Measurements from ENCODE around the gene THTPA.

Gene THTPA

DNA sequence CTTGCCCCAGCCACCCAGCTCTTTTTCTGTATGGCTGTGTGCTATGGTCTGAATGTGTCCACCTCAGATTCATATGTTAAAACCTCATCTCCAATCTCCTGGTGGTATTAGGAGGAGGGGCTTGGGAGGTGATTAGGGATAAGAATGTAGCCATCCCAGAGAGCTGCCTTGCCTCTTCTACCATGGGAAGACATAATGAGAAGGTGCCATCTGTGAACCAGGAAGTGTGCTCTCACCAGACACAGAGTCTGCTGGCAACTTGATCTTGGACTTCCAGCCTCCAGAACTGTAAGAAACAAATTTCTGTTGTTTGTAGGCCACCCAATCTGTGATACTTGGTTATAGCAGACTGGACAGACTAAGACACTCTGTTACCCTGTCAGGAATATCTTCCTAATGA lies 45.4 kb downstream of the THTPA start:
- no peak for TF ChIP-seq CTCF (IDR thresholded peaks at IDR 0.05)
- H3K4me3 Mint-ChIP-seq: no peak overlapping the region
- H3K4me1 Mint-ChIP-seq: no peaks in the 10 kb centered on the region
- H3K9me3 Mint-ChIP-seq: peaks cover 7% of the 10 kb centered on the region
- no peak overlapping the region for H3K27ac Mint-ChIP-seq
- H3K27me3 Mint-ChIP-seq (ENCODE audit: low read depth, poor library complexity): peaks cover 26% of the 10 kb centered on the region
- no peak for DNase-seq
- no peaks in the 10 kb centered on the region for H3K36me3 Mint-ChIP-seq (ENCODE audit: low read depth)

GRCh38 chr14:23601845-23602180 lies 45.7 kb downstream of the THTPA start:
- TF ChIP-seq CTCF (IDR thresholded peaks at IDR 0.05): no peak
- DNase-seq: no peak

DNA sequence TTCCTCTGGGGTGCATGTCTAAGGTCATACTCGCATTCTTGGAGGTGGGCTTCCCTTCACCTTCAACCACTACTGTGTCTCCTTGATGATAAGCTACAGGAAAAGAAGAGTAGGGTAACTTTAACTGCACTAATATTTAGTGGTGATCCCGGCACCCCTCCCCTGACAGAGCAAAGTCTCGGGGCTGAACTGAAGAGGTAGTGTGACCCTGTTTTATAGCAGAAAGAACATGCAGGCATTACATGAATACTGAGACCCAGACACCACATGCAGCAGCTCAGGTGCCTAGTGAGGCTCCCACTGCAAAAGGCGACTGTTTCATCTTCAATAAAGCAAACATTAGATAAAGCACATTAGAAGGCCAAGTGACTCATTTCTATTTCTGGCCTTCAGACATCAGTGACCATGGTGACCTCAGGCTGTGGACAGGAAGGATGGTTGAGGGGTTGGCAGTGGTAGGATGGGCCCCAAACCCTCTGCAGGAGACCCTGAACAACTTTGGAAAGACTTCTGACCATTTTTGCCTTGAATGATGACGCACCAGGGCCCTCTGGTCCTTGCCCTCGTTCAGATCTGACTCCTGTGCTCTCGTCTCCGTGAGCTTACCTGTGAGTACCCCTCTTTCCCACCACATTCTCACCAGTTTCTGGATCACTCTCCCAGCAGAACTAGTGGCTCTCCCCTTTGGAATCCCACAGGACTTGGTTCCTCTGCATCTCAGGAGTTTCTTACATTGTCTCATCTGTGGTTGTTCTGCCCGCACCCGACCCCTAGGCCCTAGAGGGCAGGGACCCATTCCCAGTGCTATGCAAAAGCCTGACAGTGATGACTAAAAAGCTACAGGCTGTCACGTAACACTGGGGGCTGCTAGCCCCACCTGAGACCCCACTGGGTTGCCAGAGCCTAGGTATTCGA lies 46.4 kb downstream of the THTPA start:
- peaks cover 36% of the 10 kb centered on the region for H3K27me3 Mint-ChIP-seq (ENCODE audit: low read depth, poor library complexity)
- peaks cover 7% of the 10 kb centered on the region for H3K9me3 Mint-ChIP-seq
- H3K27ac Mint-ChIP-seq: no peak overlapping the region
- H3K4me3 Mint-ChIP-seq: no peak overlapping the region
- no peaks in the 10 kb centered on the region for H3K4me1 Mint-ChIP-seq
- no peaks in the 10 kb centered on the region for H3K36me3 Mint-ChIP-seq (ENCODE audit: low read depth)
- DNase-seq: no peak
- no peak for TF ChIP-seq CTCF (IDR thresholded peaks at IDR 0.05)

More at GRCh38 chr14:23601845-23602180, 45.7 kb downstream of the THTPA start:
- Mint-ChIP-seq H3K9me3 (peaks cover 7% of the 10 kb centered on the region), H3K27me3 (ENCODE audit: low read depth, poor library complexity) (peaks cover 30% of the 10 kb centered on the region), H3K4me3 (no peak overlapping the region), H3K27ac (no peak overlapping the region), H3K4me1 (no peaks in the 10 kb centered on the region), H3K36me3 (ENCODE audit: low read depth) (no peaks in the 10 kb centered on the region)

DNA sequence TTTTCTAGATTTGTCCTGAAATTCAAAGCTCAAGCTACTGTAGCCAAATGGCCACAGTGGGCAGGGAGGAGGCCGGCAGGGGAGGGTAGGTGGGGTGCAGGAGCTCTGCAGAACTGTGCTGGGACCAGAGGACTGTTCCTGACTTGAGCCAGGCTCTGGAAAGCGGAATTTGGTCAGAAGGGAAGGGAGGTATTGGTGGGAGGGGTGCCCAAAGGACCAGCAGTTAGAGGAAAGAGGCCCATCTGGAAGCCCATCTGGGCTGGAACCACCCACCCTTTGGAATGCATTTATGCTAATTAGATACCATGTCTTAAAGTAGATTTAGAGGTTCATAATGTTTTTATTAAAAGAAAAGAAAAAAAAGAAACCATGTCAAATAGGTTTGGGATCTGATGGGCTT lies 47.0 kb downstream of the THTPA start:
- Mint-ChIP-seq H3K9me3 (peaks cover 7% of the 10 kb centered on the region), H3K36me3 (ENCODE audit: low read depth) (no peaks in the 10 kb centered on the region), H3K4me1 (no peaks in the 10 kb centered on the region), H3K27me3 (ENCODE audit: low read depth, poor library complexity) (peaks cover 39% of the 10 kb centered on the region), H3K27ac (no peak overlapping the region), H3K4me3 (no peak overlapping the region)
- DNase-seq: no peak
- no peak for TF ChIP-seq CTCF (IDR thresholded peaks at IDR 0.05)

GRCh38 chr14:23604148-23604547 lies 48.1 kb downstream of the THTPA start:
- Mint-ChIP-seq H3K36me3 (ENCODE audit: low read depth) (no peaks in the 10 kb centered on the region), H3K27ac (no peak overlapping the region), H3K27me3 (ENCODE audit: low read depth, poor library complexity) (peaks cover 44% of the 10 kb centered on the region), H3K4me1 (no peaks in the 10 kb centered on the region), H3K4me3 (no peak overlapping the region), H3K9me3 (peaks cover 9% of the 10 kb centered on the region)
- TF ChIP-seq CTCF (IDR thresholded peaks at IDR 0.05): no peak
- no peak for DNase-seq

- TF ChIP-seq CTCF (IDR thresholded peaks at IDR 0.05): no peak
- H3K9me3 Mint-ChIP-seq: peaks cover 9% of the 10 kb centered on the region
- no peak for DNase-seq
- peaks cover 46% of the 10 kb centered on the region for H3K27me3 Mint-ChIP-seq (ENCODE audit: low read depth, poor library complexity)
- no peak overlapping the region for H3K4me3 Mint-ChIP-seq
- H3K36me3 Mint-ChIP-seq (ENCODE audit: low read depth): no peaks in the 10 kb centered on the region
- H3K27ac Mint-ChIP-seq: no peak overlapping the region
- no peaks in the 10 kb centered on the region for H3K4me1 Mint-ChIP-seq
Observed at GRCh38 chr14:23604675-23605170, 48.7 kb downstream of the THTPA start.

All from nephron progenitor cell (in vitro differentiated cells).